HG02885 (cell line): ENCODE measurements around the gene HRH1.

ENCODE experiments used
- ATAC-seq: cut with Tn5 transposase; IDR thresholded peaks from one replicate; pipeline ENCODE4 v1.9.1; 2021; ENCODE audit warnings: mild to moderate bottlenecking; ENCODE audit not compliant: unreplicated experiment, poor library complexity

Gene HRH1

GRCh38 chr3:11305509-11305908 lies 151.2 kb downstream of the HRH1 start:
- no peak for ATAC-seq

GRCh38 chr3:11306817-11307589 lies 152.7 kb downstream of the HRH1 start:
- ATAC-seq: peak; percentile 42

- ATAC-seq: no peak
Observed at GRCh38 chr3:11307830-11308432, 153.6 kb downstream of the HRH1 start.

DNA sequence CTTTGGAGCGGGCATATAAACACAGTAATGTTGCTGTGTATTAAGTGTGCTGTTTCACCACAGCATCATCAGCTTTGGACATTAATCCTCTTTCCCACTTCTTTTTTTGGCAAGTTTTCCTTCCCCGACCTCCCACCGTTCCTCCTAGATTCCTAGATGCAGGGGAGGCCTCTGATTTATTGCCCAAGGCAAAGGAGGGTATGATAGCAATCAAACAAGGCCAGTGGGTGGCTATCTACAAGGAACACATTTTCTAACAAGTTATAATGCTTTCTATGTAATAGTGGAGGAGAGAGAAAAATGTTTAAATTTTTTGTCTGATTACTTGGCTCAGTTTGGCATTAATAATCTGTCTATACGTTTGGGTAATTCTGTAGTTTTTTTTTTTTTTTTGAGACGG lies 156.0 kb downstream of the HRH1 start:
- no peak for ATAC-seq

DNA sequence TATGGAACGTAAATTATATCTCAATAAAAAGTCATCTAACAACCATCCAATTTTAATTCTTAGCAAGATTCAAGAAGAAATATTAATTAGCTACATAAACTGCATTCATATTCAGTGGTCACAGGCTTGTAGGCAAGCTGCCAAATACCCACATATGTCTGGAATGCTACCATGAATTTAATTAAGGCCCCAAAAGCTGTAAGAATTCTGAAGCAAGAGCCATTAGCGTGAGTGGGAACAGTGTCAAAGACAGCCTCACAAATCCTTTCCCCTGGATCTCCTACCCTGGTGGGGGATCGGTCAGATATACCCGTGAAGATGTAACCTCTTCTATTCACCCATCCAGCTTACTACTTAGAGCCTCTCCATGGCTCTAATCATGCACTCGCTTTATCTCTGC lies 157.9 kb downstream of the HRH1 start:
- ATAC-seq: no peak
